Neural crest cell (in vitro differentiated cells): Measurements from ENCODE around the gene SLC44A4. TPM values are rescaled to one million over a fixed set of nuclear protein-coding genes. Genes with fewer than 3 reads are reported as not detected.
A peak's percentile ranks its signal among the peaks of the same experiment; 100 is the strongest.

Source experiments
- DNase-seq: peaks from one replicate; pipeline ENCODE4 v3.0.0; 2021; ENCODE audit warnings: low read depth, mixed read lengths, low spot score
- H3K27ac Mint-ChIP-seq: one replicate; pipeline ENCODE4 v1.8.0; 2021; ENCODE audit warnings: mild to moderate bottlenecking, mixed read lengths; ENCODE audit not compliant: unreplicated experiment
- H3K27me3 Mint-ChIP-seq: 2 replicates; pipeline ENCODE4 v1.8.0; 2021; ENCODE audit warnings: low read depth, mild to moderate bottlenecking, mixed read lengths
- H3K36me3 Mint-ChIP-seq: 2 replicates; pipeline ENCODE4 v1.8.0; 2021; ENCODE audit warnings: low read depth, mild to moderate bottlenecking, mixed read lengths
- H3K4me1 Mint-ChIP-seq: 2 replicates; pipeline ENCODE4 v1.8.0; 2021; ENCODE audit warnings: mixed read lengths
- H3K4me3 Mint-ChIP-seq: one replicate; pipeline ENCODE4 v1.8.0; 2021; ENCODE audit warnings: mild to moderate bottlenecking, mixed read lengths
- H3K9me3 Mint-ChIP-seq: 2 replicates; pipeline ENCODE4 v1.8.0; 2021; ENCODE audit warnings: mixed read lengths
- total RNA-seq: library from RNA; stranded (reverse); gene quantifications from 2 replicates; pipeline ENCODE4 v1.2.1, GENCODE V29; 2021
- TF ChIP-seq, protein P1 (sequence below): fragments of 200-600 bp; sonication (generic); conservative IDR thresholded peaks from 2 replicates; pipeline ENCODE4 v1.5.0; 2021; ENCODE audit warnings: antibody characterized with exemption, mild to moderate bottlenecking

The SLC44A4 gene
- total RNA-seq, 1 donor from 2014 or later: 0.84 TPM

DNA sequence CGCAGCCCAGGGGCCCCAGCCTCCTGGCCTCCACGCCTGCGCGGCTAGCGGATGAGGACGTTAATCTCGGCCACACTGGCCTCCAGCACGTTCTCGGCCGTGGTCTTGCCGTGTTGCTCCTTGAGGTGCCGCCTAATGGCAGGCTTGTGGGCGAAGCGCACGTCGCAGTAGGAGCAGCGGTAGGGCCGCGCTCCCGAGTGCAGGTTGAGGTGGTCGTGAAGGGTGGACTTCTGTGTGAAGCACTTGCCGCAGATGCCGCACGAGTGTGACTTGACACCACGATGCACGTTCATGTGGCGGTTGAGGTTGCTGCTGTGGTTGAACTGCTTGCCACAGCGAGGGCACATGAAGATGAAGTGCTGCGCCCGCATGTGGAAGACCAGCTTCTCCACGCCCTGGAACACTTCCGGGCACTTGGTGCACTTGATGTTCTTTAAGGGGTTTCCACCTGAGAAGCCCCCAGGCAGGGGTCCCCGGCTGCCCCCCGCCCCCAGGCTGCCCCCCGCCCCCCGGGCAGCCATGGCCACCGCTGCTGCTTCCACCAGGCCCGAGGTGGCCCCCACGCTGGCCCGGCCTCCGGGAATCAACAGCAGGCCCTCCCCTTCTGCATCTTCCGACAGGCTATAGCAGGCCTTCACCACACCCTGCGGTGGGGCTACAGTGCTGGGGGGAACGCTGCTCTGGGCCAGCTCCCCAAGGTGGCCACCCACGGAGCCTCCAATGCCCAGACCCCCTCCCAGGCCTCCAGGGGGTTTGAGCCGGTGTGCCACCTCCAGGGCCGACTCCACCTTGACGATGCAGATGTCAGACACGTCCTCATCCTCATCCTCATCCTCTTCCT, 21.3 kb upstream of the SLC44A4 start:
- Mint-ChIP-seq H3K27me3 (peaks cover 6% of the 10 kb centered on the region), H3K4me3 (peak overlapping the region; percentile 95), H3K36me3 (no peaks in the 10 kb centered on the region), H3K27ac (no peak overlapping the region), H3K4me1 (peaks cover 44% of the 10 kb centered on the region), H3K9me3 (no peaks in the 10 kb centered on the region)
- DNase-seq: no peak
- TF ChIP-seq, protein P1, sequence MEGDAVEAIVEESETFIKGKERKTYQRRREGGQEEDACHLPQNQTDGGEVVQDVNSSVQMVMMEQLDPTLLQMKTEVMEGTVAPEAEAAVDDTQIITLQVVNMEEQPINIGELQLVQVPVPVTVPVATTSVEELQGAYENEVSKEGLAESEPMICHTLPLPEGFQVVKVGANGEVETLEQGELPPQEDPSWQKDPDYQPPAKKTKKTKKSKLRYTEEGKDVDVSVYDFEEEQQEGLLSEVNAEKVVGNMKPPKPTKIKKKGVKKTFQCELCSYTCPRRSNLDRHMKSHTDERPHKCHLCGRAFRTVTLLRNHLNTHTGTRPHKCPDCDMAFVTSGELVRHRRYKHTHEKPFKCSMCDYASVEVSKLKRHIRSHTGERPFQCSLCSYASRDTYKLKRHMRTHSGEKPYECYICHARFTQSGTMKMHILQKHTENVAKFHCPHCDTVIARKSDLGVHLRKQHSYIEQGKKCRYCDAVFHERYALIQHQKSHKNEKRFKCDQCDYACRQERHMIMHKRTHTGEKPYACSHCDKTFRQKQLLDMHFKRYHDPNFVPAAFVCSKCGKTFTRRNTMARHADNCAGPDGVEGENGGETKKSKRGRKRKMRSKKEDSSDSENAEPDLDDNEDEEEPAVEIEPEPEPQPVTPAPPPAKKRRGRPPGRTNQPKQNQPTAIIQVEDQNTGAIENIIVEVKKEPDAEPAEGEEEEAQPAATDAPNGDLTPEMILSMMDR: no peak

GRCh38 chr6:31899215-31899614, 20.4 kb upstream of the SLC44A4 start:
- H3K4me3 Mint-ChIP-seq: peak overlapping the region; percentile 95
- H3K9me3 Mint-ChIP-seq: no peaks in the 10 kb centered on the region
- H3K36me3 Mint-ChIP-seq: no peaks in the 10 kb centered on the region
- no peak overlapping the region for H3K27ac Mint-ChIP-seq
- DNase-seq: no peak
- H3K4me1 Mint-ChIP-seq: peaks cover 44% of the 10 kb centered on the region
- TF ChIP-seq, protein P1: no peak
- peaks cover 3% of the 10 kb centered on the region for H3K27me3 Mint-ChIP-seq

- Mint-ChIP-seq H3K36me3 (peaks cover 1% of the 10 kb centered on the region), H3K27ac (peak overlapping the region; percentile 76), H3K9me3 (no peaks in the 10 kb centered on the region), H3K27me3 (peaks cover 3% of the 10 kb centered on the region), H3K4me3 (peak overlapping the region; percentile 95), H3K4me1 (peaks cover 44% of the 10 kb centered on the region)
- no peak for DNase-seq
- TF ChIP-seq, protein P1: no peak
Observed at GRCh38 chr6:31898383-31899011, 19.7 kb upstream of the SLC44A4 start.

- peak within 1 kb of the TSS; percentile 76 for H3K27ac Mint-ChIP-seq
- TF ChIP-seq, protein P1: no peak
- H3K27me3 Mint-ChIP-seq: peaks cover 3% of the 10 kb centered on the region
- peaks cover 7% of the 10 kb centered on the region for H3K36me3 Mint-ChIP-seq
- no peaks in the 10 kb centered on the region for H3K9me3 Mint-ChIP-seq
- H3K4me3 Mint-ChIP-seq: peak within 1 kb of the TSS; percentile 95
- H3K4me1 Mint-ChIP-seq: peaks cover 40% of the 10 kb centered on the region
- DNase-seq: peak; percentile 71
Observed at GRCh38 chr6:31897612-31898382, 19.0 kb upstream of the SLC44A4 start, which contains the start of gene EHMT2. TSS of gene EHMT2 (minus strand) at chr6:31897698. CDS start at chr6:31897677, 21 bp downstream.

DNA sequence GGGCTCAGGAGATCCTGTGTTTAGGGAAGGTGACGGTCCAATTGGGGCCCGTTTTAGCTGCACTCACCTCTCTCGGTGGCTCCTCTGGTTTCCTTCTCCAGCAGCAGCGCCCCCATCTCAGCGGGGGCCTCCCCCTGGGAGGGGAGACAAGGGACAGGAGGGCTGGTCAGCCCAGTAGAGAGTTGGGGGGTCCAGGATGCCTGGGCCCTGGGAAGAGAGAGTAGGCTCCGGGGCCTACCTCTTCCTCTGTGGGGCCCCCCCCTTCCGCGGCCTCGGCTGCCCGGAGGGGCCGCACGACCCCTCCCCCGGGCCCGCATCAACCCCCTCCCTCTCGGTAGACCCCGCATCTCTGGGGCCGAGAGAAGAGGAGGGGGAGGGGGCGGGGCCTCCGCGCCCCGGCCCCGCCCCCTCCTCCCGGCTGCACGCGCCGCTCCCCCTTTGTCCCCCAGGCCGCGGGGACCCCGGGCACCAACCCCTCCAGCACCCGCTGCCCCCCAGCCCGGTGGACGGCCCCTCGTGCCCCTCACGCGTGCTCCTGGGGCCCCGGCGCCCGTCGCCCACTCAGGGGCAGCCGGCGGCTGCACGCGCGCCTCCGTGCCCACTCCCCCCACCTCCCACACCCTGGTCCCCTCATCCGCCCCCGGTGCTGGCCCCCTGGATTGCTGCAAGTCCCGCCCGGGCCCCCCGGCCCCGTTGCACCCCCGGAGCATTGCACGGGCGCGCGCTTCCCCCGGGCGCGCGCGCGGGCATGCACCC, 18.2 kb upstream of the SLC44A4 start:
- Mint-ChIP-seq H3K4me3 (peak overlapping the region; percentile 91), H3K27me3 (no peaks in the 10 kb centered on the region), H3K27ac (no peak overlapping the region), H3K4me1 (peaks cover 34% of the 10 kb centered on the region), H3K36me3 (peaks cover 11% of the 10 kb centered on the region), H3K9me3 (no peaks in the 10 kb centered on the region)
- DNase-seq: no peak
- TF ChIP-seq, protein P1: no peak
